ENCODE results near the gene TSPAN13. TPM values are rescaled to one million over a fixed set of nuclear protein-coding genes. Genes with fewer than 3 reads are reported as not detected.

TSPAN13 gene
- total and polyA plus RNA-seq, 2 of the 8 experiments (the other 6 are each of a cell fraction or from before 2014, with no cell fraction given), result 15.3 to 28.1 TPM

DNA sequence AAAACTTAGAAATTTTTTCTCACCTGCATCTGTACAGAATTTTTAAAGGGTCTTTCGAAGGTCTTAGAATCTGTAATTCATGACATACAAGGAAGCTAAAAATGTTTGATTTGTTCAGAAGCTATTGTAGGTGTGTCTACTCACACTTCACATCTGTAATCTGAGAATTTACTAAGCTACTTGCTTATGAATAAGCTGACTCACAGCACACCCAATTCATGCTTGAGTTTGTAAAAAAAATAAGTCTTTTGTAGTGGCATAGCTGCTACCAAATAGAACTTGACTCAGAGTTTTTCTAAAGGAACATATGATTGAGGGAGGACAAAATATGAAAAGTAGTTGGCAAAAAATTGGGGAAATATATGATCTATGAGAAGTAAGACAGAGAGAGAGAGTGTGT is 64.0 kb downstream of the TSPAN13 start:
- no peak overlapping the region for H3K4me3 ChIP-seq (ENCODE audit: extremely low read depth in 1 of 4, insufficient read depth in 2 of 4, low read depth in 3 of 4, low read length in 4 of 4)
- H3K79me1 ChIP-seq (ENCODE audit: low read depth, low read length), result no peaks in the 10 kb centered on the region
- H3K23ac ChIP-seq (ENCODE audit: insufficient read length), result no peak overlapping the region
- no peaks in the 10 kb centered on the region for H3K9me3 ChIP-seq (ENCODE audit: insufficient read depth in 2 of 2, low read depth in 1 of 2, low read length in 1 of 2)
- no peak overlapping the region for H3K14ac ChIP-seq (ENCODE audit: insufficient read length)
- DNase-seq (ENCODE audit: low read depth in 1 of 2, low spot score in 2 of 2) (no peak), FAIRE-seq (no peak)
- H4K8ac ChIP-seq (ENCODE audit: extremely low read depth, insufficient read depth, low read length), result no peak overlapping the region
- H4K5ac ChIP-seq (ENCODE audit: insufficient read length, low read depth, low read length), result no peak overlapping the region
- CTCF ChIA-PET (ENCODE audit: partially characterized antibody), result interaction anchor here (0.8 to 1.9 kb wide), 3 partner anchors 15 to 101 kb away, joined by 3 to 9 read pairs (median 3); no protein-coding TSS in a partner anchor
- no peak overlapping the region for H2AFZ ChIP-seq (ENCODE audit: low read length)
- no peak overlapping the region for H3K27ac ChIP-seq (ENCODE audit: low read depth, low read length)
- H3K27me3 ChIP-seq (replicated peaks in 1 of 4; ENCODE audit: control insufficient read depth in 3 of 4, extremely low read depth in 1 of 4, insufficient read depth in 3 of 4, low read length in 3 of 4), result no peaks in the 10 kb centered on the region
- H3K23me2 ChIP-seq (ENCODE audit: low read depth, low read length), result no peaks in the 10 kb centered on the region
- POLR2A ChIA-PET (ENCODE audit: partially characterized antibody), result no interaction called here
- no peaks in the 10 kb centered on the region for H3K79me2 ChIP-seq (ENCODE audit: control insufficient read depth in 1 of 2, insufficient read depth in 2 of 2, low read length in 2 of 2)
- no peak overlapping the region for H3K56ac ChIP-seq (replicated peaks; ENCODE audit: insufficient read length, low read depth, low read length)
- H2BK20ac ChIP-seq (ENCODE audit: low read length), result no peak overlapping the region
- H3K4me1 ChIP-seq (replicated peaks in 1 of 4; ENCODE audit: control insufficient read depth in 3 of 4, insufficient read depth in 4 of 4, low read length in 3 of 4), result no peaks in the 10 kb centered on the region
- no peak overlapping the region for H2BK5ac ChIP-seq (ENCODE audit: low read depth, low read length)
- WGBS, 2 experiments (ENCODE audit: extremely low coverage in 1 of 2, insufficient coverage in 1 of 2, insufficient read length in 1 of 2, insufficient replicate concordance in 2 of 2, low coverage in 1 of 2, low lambda C conversion rate in 2 of 2, missing lambda C conversion rate in 1 of 2), result 95% methylated on average over 1 of the region's 1 CpG; no CpG with 5 or more reads in 1 of the 2 experiments
- no peak overlapping the region for H2AK5ac ChIP-seq (ENCODE audit: low read depth, low read length)
- no peaks in the 10 kb centered on the region for H3K36me3 ChIP-seq (ENCODE audit: control insufficient read depth in 2 of 4, insufficient read depth in 4 of 4, low read length in 3 of 4)
- no peak overlapping the region for H3K9ac ChIP-seq (replicated peaks in 1 of 4; ENCODE audit: extremely low read depth in 1 of 4, low read depth in 3 of 4, low read length in 3 of 4)
- no peak overlapping the region for H2BK12ac ChIP-seq (ENCODE audit: low read depth, low read length)
- no peak overlapping the region for H3K4ac ChIP-seq (replicated peaks; ENCODE audit: insufficient read length, low read depth, low read length)
- H3K4me2 ChIP-seq (ENCODE audit: insufficient read depth in 1 of 2, low read depth in 2 of 2, low read length in 2 of 2), result no peak overlapping the region
- no peak overlapping the region for H3K18ac ChIP-seq (ENCODE audit: extremely low read depth, low read length)
- no peak overlapping the region for H2BK120ac ChIP-seq (replicated peaks; ENCODE audit: low read depth, low read length)
- H2BK15ac ChIP-seq (ENCODE audit: low read length), result no peak overlapping the region
- H4K20me1 ChIP-seq (replicated peaks in 1 of 2; ENCODE audit: control insufficient read depth in 1 of 2, insufficient read depth in 2 of 2, low read length in 2 of 2), result no peaks in the 10 kb centered on the region
- H4K91ac ChIP-seq (replicated peaks; ENCODE audit: insufficient read length, low read length), result no peak overlapping the region
- TF ChIP-seq CREB1 (IDR thresholded peaks at IDR 0.05), result no peak
- TF ChIP-seq RBBP5 (IDR thresholded peaks at IDR 0.05; ENCODE audit: borderline replicate concordance, low read depth, low read length), result no peak
- no peak for TF ChIP-seq TAF7 (optimal IDR thresholded peaks at IDR 0.05; ENCODE audit: borderline replicate concordance, low read depth, low read length)
- TF ChIP-seq BACH1 (IDR thresholded peaks at IDR 0.05; ENCODE audit: low read length), result no peak
- no peak for TF ChIP-seq SAP30 (IDR thresholded peaks at IDR 0.05; ENCODE audit: insufficient read depth, insufficient replicate concordance, low read length)
- TF ChIP-seq GABPA (IDR thresholded peaks at IDR 0.05; ENCODE audit: borderline replicate concordance, insufficient read depth, low read length), result no peak
- no peak for TF ChIP-seq JUN (IDR thresholded peaks at IDR 0.05; ENCODE audit: low read depth, low read length)
- TF ChIP-seq, protein P1, sequence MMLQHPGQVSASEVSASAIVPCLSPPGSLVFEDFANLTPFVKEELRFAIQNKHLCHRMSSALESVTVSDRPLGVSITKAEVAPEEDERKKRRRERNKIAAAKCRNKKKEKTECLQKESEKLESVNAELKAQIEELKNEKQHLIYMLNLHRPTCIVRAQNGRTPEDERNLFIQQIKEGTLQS (IDR thresholded peaks at IDR 0.05; ENCODE audit: insufficient read depth, low read depth, low read length), result no peak
- TF ChIP-seq CHD1 (IDR thresholded peaks at IDR 0.05; ENCODE audit: low read depth, low read length), result no peak
- TF ChIP-seq, protein P2, sequence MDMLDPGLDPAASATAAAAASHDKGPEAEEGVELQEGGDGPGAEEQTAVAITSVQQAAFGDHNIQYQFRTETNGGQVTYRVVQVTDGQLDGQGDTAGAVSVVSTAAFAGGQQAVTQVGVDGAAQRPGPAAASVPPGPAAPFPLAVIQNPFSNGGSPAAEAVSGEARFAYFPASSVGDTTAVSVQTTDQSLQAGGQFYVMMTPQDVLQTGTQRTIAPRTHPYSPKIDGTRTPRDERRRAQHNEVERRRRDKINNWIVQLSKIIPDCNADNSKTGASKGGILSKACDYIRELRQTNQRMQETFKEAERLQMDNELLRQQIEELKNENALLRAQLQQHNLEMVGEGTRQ (IDR thresholded peaks at IDR 0.05; ENCODE audit: low read length), result no peak
- no peak for TF ChIP-seq SP4 (IDR thresholded peaks at IDR 0.05; ENCODE audit: low read length)
